ENCODE results near the gene TANC1. TPM values are rescaled to one million over a fixed set of nuclear protein-coding genes. Genes with fewer than 3 reads are reported as not detected.

The TANC1 gene
- total and polyA plus RNA-seq, 2 experiments from 2014 or later = 22.1 to 34.8 TPM

DNA sequence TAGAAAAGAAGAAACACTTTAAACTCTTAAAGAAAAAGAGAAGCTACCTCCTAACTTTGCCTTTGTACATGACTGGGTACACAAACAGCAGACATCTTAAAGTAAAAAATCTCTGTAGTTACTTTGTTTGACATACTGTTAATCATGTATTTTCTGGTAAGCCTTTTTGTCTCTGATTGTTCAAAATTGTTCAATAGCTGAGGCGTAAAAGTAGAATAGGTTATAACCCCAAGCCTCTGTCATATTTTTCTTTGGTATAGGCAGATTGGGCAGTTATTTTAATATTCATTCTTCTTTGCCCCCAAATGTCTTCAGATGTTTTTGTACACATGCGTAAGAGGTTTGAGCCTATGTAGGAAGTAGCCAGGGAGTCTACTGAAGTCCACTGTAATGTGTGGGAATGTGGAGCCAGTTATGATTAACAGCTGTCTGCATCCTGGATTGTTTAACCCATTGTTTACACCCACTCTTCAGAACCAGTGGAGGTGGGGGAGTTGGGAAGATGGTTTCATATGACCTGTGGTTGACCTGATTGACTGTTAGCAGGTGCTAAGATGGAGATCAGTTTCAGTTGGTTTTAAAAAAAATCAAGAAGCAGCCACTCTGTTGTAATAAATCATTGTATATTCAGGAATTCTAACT is 150.5 kb downstream of the TANC1 start:
- no peak for DNase-seq (ENCODE audit: low read depth in 1 of 2, low spot score in 1 of 2)
- H3K9me3 ChIP-seq (ENCODE audit: low read depth) = no peaks in the 10 kb centered on the region
- no peak overlapping the region for H3K4me3 ChIP-seq
- H3K36me3 ChIP-seq = no peaks in the 10 kb centered on the region
- peak overlapping the region; percentile 83 for H3K27ac ChIP-seq
- H3K4me1 ChIP-seq (ENCODE audit: low read depth) = peaks cover 27% of the 10 kb centered on the region
- TF ChIP-seq, protein P1, sequence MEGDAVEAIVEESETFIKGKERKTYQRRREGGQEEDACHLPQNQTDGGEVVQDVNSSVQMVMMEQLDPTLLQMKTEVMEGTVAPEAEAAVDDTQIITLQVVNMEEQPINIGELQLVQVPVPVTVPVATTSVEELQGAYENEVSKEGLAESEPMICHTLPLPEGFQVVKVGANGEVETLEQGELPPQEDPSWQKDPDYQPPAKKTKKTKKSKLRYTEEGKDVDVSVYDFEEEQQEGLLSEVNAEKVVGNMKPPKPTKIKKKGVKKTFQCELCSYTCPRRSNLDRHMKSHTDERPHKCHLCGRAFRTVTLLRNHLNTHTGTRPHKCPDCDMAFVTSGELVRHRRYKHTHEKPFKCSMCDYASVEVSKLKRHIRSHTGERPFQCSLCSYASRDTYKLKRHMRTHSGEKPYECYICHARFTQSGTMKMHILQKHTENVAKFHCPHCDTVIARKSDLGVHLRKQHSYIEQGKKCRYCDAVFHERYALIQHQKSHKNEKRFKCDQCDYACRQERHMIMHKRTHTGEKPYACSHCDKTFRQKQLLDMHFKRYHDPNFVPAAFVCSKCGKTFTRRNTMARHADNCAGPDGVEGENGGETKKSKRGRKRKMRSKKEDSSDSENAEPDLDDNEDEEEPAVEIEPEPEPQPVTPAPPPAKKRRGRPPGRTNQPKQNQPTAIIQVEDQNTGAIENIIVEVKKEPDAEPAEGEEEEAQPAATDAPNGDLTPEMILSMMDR (IDR thresholded peaks at IDR 0.05; ENCODE audit: low read depth, low read length) = no peak
- no peaks in the 10 kb centered on the region for H3K27me3 ChIP-seq

DNA sequence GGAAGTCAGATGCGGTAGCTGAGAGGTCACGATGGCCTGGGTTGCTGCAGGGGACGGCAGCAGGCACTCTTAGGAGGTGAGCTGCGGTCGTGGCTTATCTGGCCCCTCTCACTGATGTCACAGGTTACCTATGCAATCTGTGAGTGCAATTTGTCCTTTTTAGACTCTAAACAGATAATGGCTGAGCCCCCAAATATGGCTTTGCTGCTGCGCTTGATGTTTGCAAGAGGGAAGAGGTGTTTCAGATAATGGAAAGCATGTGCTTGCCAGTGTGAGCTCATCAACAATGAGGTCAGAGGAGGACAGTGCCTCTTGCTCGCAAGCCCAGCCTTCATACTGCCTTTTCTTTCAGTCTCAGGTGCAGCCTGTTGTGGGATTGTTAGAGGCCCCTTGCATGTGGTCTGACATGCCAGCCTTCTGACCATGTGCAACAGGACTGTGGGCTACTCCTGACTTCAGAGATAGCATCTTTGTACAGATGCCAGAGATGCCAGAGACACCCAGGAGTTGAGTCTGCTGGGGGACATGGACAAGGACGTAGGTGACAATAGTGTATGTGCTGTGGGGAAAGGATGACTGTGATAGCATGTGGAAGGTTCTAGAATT is 151.3 kb downstream of the TANC1 start:
- Histone ChIP-seq H3K9me3 (ENCODE audit: low read depth) (no peaks in the 10 kb centered on the region), H3K4me1 (ENCODE audit: low read depth) (peaks cover 33% of the 10 kb centered on the region), H3K36me3 (no peaks in the 10 kb centered on the region), H3K27ac (peak overlapping the region; percentile 83), H3K27me3 (no peaks in the 10 kb centered on the region), H3K4me3 (no peak overlapping the region)
- DNase-seq (ENCODE audit: low read depth in 1 of 2, low spot score in 1 of 2) = peak in 1 of 2 donors; percentile 67
- TF ChIP-seq, protein P1 (IDR thresholded peaks at IDR 0.05; ENCODE audit: low read depth, low read length) = no peak

DNA sequence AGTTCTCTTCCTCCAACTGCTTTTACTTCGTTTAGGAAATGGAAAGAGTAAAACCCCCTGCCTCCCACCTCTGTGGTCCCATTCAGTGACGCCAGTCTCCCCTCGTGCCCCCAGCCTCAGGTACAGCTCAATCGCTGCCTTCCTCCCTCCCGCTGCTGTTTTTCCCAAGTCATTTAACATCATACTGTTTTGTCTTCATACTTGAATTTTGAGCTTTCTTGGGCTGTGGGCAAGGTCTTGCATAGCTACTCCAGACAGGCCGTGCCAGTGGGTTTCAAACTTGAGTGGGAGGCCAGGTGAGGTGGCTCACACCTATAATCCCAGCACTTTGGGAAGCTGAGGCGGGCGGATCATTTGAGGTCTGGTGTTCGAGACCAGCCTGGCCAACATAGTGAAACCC is 155.3 kb downstream of the TANC1 start:
- Histone ChIP-seq H3K4me1 (ENCODE audit: low read depth) (peaks cover 53% of the 10 kb centered on the region), H3K27ac (peak overlapping the region; percentile 36), H3K9me3 (ENCODE audit: low read depth) (no peaks in the 10 kb centered on the region), H3K27me3 (no peaks in the 10 kb centered on the region), H3K4me3 (no peak overlapping the region), H3K36me3 (no peaks in the 10 kb centered on the region)
- TF ChIP-seq, protein P1 (IDR thresholded peaks at IDR 0.05; ENCODE audit: low read depth, low read length) = no peak
- DNase-seq (ENCODE audit: low read depth in 1 of 2, low spot score in 1 of 2) = no peak

DNA sequence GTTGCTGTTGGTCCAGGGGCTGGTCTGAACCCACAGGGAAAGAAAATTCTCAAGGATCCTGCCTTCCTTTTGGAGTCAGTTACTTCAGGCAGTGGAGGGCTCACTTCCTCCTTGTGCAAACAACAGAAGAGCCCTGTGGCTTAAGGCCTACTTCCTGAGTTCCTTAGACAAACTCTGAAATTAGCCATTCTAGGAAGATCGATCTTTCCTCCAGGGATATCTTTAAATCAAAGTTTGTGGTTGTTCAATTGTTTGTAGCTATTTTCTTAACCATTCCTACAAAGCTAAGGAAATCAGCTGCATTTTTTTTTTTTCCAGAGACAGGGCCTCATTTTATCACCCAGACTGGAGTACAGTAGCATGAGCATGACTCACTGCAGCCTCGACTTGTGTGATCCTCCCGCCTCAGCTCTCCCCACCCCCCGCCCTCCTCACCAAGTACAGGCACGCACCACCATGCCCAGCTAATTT is 156.0 kb downstream of the TANC1 start:
- Histone ChIP-seq H3K9me3 (ENCODE audit: low read depth) (no peaks in the 10 kb centered on the region), H3K27me3 (no peaks in the 10 kb centered on the region), H3K4me1 (ENCODE audit: low read depth) (peaks cover 52% of the 10 kb centered on the region), H3K36me3 (no peaks in the 10 kb centered on the region), H3K4me3 (no peak overlapping the region), H3K27ac (peak overlapping the region; percentile 36)
- TF ChIP-seq, protein P1 (IDR thresholded peaks at IDR 0.05; ENCODE audit: low read depth, low read length) = no peak
- peak in 1 of 2 donors; percentile 93 for DNase-seq (ENCODE audit: low read depth in 1 of 2, low spot score in 1 of 2)

DNA sequence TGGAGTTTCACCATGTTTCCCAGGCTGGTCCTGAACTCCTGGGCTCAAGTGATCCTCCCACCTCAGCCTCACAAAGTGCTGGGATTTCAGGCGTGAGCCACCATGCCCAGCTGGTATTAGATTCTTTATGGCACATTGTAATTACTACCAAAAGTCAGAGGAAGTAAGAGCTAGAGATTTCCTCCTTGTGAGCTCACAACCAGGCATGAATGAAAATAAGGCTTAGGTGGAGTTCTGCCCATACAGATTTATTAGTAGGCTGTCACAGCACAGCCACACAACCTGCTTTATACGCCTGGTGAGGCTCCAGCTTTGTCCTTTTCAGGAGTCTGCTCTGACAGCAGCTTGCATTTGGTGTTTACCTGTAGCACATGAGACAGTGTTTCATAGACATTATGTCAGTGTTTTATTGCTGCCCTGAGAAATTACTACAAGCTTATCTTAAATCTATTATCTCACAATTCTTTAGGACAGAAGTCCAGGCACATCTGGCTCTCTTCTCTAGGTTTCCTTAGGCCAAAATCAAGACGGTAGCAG is 156.6 kb downstream of the TANC1 start:
- Histone ChIP-seq H3K27ac (peak overlapping the region; percentile 1), H3K36me3 (no peaks in the 10 kb centered on the region), H3K4me1 (ENCODE audit: low read depth) (peaks cover 52% of the 10 kb centered on the region), H3K9me3 (ENCODE audit: low read depth) (no peaks in the 10 kb centered on the region), H3K27me3 (no peaks in the 10 kb centered on the region), H3K4me3 (no peak overlapping the region)
- TF ChIP-seq, protein P1 (IDR thresholded peaks at IDR 0.05; ENCODE audit: low read depth, low read length) = no peak
- DNase-seq (ENCODE audit: low read depth in 1 of 2, low spot score in 1 of 2) = no peak
